OCI-LY1 (cell line): Measurements from ENCODE around the gene SPACA1.

Source experiments
- EZH2 ChIP-seq: fragments of 200-600 bp; sonication (generic), shearing (Covaris generic); IDR thresholded peaks from 2 replicates; pipeline ENCODE4 v1.8.0; 2017; ENCODE audit warnings: borderline replicate concordance, mixed run types, mild to moderate bottlenecking, antibody characterized with exemption, low read length, moderate library complexity, mixed read lengths
- TF ChIP-seq, protein P1 (sequence below): fragments of 200-600 bp; sonication (generic), shearing (Covaris generic); IDR thresholded peaks from 2 replicates; pipeline ENCODE4 v1.5.1; 2017; ENCODE audit warnings: mild to moderate bottlenecking, antibody characterized with exemption, low read length, moderate library complexity, mixed read lengths

DNA sequence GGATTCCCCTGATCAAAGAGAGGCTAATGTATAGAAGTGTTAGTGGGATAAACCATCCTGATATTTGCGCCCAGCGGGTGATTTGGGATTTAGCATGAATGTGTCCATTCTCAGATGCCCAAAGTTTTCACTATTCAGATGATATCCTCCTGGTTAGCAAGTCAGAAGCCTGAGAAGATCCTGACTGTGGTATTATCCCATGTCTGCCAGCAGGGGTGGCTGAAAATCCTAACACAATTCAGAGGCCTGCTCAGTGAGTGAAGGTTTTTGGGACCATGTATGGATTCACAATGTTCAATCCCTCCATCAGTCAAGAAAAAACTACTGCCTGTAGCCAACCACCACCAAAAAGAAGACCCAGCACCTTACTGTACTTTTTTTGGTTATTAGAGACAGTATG, 34.1 kb upstream of the SPACA1 start:
- TF ChIP-seq, protein P1, sequence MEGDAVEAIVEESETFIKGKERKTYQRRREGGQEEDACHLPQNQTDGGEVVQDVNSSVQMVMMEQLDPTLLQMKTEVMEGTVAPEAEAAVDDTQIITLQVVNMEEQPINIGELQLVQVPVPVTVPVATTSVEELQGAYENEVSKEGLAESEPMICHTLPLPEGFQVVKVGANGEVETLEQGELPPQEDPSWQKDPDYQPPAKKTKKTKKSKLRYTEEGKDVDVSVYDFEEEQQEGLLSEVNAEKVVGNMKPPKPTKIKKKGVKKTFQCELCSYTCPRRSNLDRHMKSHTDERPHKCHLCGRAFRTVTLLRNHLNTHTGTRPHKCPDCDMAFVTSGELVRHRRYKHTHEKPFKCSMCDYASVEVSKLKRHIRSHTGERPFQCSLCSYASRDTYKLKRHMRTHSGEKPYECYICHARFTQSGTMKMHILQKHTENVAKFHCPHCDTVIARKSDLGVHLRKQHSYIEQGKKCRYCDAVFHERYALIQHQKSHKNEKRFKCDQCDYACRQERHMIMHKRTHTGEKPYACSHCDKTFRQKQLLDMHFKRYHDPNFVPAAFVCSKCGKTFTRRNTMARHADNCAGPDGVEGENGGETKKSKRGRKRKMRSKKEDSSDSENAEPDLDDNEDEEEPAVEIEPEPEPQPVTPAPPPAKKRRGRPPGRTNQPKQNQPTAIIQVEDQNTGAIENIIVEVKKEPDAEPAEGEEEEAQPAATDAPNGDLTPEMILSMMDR, result peak; percentile 48; the same call in 1 of the 2 replicates
- no peak for TF ChIP-seq EZH2
